Activated gamma-delta T cell (primary cell): Measurements from ENCODE around the gene TRPT1.
A peak's percentile ranks its signal among the peaks of the same experiment; 100 is the strongest.
"Not testable (repeated sequence)": the region's sequence is repeated elsewhere in the genome, so short reads cannot be mapped to it uniquely, and the experiment has no call there.

Experiments
- DNase-seq: peaks from one replicate; lab custom pipeline; 2025; lab: John Stamatoyannopoulos, UW

TRPT1 gene

DNA sequence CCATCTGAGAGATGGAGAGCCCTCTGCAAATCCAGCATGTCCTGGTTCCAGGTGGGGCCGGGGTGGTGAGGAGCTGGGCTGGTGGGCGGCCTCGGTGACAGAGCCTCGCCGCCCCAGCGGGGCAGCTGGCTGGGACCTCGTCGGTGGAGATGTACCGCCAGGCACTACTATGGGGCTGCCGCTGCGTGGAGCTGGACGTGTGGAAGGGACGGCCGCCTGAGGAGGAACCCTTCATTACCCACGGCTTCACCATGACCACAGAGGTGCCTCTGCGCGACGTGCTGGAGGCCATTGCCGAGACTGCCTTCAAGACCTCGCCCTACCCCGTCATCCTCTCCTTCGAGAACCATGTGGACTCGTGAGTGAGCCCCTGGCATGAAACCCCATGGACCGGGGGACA is 32.4 kb upstream of the TRPT1 start:
- no peak for DNase-seq

DNA sequence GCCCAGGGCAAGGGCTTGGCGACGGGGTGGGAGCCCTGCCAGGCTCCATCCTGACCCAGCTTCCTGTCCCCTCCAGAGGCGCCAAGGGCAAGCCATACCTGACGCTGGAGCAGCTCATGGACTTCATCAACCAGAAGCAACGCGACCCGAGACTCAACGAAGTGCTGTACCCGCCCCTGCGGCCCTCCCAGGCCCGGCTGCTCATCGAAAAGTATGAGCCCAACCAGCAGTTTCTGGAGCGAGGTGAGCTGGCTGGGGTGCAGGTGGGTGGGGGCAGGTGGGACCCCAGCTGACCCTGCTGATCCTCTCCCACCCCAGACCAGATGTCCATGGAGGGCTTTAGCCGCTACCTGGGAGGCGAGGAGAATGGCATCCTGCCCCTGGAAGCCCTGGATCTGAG is 30.3 kb upstream of the TRPT1 start:
- DNase-seq, result no peak

DNA sequence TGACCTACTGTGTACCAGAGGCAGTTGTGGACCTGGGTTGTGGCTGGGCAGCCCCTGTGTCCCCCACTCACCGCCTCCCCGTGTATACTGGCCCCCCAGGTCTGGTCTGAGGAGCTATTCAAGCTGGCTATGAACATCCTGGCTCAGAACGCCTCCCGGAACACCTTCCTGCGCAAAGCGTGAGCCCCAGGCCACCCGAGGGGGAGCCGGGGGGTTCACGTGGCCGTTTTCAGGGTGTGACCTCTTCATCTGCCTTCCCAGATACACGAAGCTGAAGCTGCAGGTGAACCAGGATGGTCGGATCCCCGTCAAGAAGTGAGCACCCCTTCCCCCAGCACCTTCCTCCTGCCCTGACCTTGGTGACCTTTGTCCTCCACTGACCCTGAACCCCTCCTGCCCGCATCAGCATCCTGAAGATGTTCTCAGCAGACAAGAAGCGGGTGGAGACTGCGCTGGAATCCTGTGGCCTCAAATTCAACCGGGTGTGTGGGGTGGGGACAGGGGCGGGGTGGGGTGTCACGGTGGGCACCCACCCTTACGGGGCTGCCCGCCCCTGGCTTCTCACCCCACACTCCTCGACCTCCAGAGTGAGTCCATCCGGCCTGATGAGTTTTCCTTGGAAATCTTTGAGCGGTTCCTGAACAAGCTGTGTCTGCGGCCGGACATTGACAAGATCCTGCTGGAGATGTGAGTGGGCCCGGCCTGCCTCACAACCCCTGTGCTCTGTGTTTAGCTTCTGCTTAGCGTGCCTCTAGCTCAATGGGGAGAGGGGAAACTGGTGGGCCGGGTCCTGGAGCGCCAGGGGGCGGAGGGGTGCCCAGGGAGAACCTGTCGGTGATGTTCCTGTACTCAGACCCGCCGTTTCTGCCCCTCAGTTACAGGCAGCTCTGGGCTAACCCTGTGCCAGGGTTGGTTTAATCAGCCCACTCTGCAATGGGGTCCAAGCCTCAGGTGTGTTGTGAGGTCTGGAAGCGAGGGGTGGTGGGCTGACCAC is 29.4 kb upstream of the TRPT1 start:
- DNase-seq, result no peak

DNA sequence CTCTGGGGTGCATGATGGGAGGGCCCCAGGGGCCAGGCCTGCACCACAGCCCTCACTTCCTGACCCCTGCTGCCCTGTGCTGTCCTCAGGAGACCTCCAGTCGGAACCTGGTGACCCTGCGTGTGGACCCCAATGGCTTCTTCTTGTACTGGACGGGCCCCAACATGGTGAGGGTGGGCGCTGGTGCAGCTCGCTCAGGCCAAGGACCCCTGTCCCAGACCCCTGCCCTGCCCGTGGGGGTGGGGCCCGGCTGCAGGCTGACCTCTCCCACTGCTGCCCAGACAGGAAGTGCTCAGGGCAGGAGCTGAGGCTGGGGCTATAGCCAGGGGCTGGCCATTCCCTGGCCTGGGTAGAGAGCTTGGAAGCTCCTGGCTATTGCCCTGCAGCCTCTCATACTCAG is 28.3 kb upstream of the TRPT1 start:
- no peak for DNase-seq

DNA sequence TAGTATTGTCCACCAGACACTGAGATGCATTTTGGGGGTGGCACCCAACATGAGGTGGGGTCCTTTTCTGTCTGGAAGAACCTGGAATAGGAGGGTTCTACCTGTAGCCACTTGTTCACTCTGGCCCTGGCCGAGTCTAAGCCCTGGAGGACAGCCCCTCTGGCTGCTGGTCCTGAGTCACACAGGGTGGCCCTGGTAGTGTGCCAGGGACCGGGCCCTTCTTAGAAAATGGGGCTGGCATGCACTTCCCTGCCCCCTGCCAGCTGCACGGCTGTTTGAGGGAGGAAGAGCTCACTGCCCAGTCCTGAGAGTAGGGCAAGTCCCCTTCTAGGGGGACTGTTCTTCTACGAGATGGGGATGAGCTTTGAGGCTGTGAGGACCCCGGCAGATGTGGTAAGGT is 27.5 kb upstream of the TRPT1 start:
- DNase-seq, result no peak

DNA sequence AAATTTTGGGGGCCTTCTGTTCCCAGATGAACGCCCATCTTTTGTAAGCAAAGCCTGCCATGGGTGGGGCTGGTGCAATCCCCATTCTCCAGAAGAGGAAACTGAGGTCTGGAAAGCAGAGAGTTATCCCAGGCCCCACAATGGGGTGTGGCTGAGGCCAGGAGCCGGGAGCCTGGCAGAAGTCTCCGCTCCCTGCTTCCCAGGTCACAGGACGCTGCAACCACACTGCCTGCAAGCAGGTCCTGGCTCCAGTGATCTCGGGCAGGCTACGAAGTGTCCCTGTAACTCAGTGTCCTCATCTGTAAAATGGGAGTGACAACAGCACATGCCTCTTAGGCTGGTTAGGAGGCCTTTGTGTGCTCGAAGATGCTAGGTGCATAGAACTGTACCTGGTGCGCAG is 27.1 kb upstream of the TRPT1 start:
- DNase-seq, result no peak

DNA sequence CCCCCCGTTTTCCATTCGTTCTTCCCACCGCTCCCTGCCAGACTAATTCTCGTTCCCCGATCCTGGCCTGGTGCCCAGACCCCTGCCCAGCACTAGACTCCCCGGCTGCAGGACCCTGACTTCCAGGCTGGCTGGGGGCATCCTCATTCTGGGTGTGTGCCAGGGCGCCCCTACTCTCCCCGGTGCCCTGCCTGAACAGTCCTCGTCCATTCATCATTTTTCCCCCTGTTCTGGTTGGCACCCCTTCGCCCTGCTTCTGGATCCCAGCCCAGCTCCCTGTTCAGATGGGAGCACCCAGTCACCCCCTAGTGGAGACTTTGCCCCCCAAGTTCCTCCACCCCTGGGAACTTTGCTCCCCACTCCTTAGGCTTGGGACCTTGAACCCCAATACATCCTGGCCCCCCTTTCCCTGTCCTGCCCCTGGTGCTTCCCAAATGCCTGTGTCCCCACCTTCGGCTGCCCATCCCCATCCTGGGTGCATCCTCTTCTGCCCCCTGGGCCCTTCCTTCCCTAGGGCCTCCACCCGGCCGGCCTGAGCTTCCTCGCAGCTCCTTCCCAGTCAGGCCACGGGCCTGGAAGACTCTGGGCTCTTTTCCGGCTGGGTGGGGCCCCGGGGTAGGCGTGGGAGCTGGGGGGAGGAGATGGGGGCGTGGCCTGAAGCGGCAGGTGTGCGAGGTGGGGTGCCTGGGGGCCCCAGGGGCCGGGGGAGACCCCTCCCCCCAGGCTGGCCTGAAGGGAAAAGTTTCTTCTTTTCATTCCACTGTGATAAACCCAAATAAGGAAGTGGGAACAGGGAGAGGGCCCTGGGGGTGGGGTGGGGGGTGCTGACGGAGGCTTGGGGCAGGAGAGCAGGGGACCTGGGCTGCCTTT is 26.3 kb upstream of the TRPT1 start:
- no peak for DNase-seq

DNA sequence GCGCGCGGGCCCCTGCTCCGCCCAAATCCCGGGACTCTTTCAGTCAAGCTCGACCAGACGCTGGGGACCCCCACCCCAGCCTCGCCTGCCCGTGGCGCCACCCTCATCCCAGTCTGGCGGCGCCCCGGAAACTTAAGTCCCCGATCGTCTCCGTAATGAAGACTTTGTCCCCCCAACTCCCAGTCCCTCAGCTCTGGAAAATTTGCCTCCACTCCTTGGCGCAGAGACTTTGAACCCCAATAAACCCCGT is 25.7 kb upstream of the TRPT1 start:
- DNase-seq, result no peak

DNA sequence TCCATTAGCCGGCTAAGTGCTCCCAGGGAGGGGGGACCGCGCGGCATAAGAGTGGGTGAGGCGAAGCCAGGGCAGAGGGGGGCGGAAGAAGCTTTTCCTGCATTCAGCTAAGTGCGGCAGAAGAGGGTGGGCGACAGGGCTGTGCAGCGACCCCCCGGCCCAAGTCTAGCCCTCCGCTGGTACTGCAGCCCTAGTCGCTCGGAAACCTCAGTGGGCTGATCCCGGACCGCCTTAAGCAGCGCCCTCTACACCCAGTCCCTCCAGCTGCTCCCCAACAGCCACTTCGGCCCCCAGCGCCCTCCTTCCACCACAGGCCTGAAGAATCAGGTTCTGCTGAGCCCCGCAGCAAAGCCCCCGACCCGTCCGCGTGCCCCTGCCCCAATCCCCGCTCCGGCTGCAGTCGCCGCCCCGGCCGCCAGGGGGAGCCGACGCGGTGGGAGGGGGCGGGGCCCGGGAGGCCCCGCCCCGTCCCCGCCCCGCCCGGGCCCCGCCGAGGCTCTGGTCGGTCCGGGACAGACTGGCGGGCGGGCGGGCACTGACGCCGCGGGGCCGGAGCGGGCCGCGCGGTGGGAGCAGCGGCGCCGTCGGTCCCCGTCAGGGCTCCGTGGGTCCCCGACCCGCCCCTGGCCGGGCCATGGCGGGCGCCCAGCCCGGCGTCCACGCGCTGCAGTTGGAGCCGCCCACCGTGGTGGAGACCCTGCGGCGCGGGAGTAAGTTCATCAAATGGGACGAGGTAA is 25.2 kb upstream of the TRPT1 start, which contains the start of gene PLCB3:
Gene PLCB3 (plus strand): TSS at position 515 of the 737 bp plus-strand sequence. CDS start 120 bp downstream, at position 635.
- peak; percentile 57 for DNase-seq

DNA sequence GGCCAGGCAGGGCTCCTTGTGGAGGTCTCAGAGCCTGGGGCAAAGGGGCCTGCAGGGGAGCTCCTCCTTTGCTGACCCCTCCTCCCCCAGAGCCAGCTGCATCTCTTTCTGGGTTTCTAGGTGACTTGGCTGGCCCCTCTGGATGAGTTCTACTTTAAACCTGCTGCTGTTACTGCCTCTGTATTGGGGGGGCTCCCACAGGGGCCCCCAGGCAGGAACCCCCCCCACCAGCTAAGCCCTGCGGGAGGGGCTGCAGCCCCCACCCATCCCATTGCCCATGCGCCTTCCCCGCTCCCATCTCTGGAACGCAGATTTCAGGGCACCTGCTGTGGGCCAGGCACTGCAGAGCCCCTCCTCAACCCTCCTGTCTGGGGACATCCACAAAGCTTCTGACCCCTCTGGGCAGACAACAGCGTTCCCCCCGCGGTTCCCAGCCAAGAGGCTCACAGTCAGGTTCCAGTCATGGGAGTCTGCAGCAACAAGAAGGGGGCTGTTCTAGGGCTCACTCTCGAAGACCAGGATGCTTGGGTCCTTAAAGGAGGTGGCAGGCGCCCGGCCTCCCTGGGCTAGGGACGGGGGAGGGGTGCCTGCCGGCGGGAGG is 24.5 kb upstream of the TRPT1 start:
- DNase-seq, result no peak

DNA sequence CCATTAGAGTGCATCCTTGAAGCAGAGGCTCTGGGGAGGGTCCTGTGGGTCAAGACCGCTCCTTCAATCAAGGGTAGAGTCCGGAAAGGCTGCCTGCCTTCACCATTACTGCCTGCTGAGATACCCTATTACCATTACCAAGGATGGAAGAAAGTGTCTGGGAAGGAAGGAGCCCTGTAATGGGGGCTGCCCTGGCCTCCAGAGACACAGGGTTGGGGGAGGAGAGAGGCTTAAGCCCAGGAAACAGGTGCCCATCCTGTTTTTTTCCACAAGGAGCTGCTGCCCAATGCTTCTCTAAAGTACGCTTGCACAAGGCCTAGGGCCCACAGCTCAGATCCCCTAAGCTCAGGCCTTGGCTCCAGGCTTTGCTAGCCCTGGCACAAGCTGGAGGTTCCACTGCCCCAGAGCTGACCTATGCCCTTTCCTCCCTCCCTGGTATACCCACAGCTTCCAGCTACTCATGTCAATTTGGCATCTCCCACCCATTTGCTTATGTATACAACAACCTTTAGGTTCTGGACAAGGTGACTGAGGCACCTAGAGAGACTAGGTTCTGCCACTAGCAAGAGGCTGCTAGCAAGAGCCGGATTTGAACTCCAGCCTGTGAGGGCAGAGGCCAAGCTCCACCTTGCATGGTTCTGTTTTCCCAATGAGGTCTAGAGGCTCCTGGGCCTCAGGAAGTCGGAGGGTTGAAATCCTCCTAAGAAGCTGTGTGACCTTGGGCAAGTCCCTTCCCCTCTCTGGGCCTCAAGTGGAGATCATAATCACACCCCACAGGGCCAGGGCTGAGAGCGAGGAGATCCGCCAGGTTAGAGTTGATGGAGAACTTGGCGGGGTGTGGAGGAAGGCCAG is 23.8 kb upstream of the TRPT1 start:
- DNase-seq, result no peak

DNA sequence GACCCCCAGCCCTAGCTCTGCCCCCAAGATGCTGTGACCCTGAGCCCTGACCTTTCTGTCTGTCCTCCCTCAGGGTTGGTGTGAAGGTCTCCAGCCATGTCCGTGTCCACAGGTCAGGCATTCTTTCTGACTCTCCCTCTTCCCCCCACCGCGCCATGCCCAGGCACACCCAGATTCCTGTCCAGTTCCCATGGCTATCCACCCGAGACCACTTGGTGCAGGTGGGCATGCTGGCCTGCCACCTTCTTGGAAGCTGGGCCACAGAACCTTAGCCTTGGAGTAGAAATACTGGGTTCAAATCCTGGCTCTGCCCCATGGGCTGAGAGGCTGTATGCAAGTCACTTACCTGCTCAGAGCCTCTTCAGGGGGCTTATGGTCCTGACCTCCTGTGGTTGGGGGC is 23.1 kb upstream of the TRPT1 start:
- DNase-seq, result no peak

DNA sequence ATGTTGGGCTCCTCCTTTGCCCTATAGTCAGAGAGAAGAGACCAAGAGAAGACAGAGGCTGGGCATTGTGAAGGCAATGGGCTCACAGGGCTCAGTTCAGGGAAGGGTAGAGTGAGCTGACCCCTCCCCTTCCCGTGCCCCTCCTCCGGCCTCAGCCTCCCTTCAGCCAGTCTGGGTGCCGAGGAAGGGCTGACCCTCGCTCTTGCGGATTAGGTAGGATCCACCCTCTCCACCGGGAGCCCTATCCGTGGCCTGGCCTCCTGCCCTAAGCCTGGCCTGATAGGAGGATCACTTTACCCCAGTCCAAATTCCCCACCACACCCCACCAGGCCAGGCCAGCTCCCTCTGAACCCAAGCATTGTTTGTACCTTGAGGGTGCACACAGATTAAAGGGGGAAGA is 22.6 kb upstream of the TRPT1 start:
- DNase-seq, result no peak

DNA sequence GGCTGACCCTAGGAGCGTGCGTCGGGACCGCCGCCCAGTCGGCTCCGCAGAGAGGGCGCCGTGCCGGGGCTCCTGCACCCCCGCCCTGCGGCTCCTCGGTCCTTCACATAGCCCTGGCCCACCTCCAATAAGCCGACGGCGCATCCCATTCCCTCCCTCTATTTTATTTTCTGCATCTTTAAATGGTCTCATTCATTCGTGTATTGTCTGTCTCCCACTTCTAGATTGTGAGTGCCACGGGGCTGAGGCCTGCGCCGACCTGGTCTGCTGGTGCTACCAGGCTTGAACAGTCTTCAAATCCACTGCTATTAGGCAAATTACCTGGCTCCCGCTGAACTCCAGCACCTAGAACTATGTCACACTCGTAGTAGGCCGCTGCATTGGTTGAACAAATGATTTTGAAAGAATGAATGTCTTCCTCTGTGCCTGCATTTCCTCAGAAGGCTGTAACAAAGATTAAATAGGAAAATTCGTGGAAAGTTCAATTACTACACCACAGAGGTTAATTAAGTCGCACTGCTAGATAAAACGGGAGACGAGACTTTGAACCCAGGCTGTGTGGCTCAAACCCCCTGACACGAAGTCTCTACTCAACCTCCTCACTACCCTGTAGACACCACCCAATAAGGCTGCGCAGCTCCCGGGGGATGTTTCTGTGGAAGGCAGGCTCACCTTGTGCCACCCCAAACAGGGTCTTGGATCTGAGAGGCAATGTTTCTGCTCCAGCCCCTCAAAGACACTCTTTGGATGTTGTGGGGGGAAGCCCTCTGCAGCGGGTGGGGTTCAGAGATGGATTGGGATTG is 21.9 kb upstream of the TRPT1 start:
- no peak for DNase-seq

DNA sequence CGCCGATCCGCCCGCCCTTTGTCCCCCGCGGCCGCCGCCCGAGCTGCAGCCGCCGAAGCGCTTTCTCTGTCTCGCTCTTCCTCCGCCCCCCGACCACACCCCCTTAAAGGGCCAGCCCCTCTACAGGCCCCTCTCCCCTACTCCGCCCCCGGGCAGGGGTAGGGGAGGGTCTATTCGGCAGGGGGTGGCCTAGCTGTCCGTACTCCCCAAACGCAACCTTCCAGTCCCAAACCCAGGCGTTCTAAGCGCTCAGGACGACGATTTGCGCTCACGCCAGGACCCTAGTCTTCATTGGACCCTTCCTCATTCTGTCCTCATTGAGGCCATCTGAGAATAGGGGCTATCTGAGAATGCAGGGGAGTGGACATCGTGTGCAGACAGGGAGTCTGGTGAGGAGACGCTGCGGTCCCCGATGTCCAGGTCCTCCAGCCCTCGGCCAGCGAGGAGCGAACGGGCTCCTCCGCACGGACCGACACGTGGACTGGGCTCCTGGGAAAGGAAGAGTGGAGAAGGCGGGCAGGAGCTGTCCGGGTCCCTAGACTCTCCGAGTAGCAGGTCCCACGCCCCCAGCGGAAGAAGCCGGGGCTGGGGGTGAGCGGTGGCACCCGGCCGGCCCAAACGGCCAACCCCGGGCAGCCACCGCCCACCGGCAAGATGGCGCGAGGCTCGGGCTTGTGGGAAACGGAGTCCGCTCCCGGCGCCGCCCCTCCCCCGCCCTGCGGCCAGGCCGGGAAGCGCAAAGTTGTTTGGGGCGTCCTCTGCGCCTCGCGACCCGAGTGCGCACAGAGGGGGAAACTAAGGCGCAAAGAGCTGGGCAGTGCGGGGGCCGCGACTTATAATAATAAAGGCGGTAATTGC is 21.1 kb upstream of the TRPT1 start, which contains the start of gene PPP1R14B:
Gene PPP1R14B (minus strand): TSS at position 73 of the 858 bp plus-strand sequence. CDS start 270 bp downstream, outside the sequence.
- DNase-seq, result peak; percentile 57

DNA sequence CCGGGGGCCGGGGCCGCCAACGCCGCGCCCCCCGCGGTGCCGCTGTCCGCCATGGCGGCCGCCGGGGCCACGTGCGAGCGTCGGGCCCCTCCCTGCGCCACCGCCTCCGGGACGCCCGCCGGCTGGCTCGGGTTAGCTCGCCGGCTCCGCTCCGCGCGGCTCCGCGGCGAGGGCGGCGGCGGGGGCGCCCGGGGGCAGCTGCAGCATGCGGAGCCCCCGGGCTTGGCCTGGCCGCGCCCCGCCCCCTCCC is 20.6 kb upstream of the TRPT1 start:
- not testable (repeated sequence) for DNase-seq

DNA sequence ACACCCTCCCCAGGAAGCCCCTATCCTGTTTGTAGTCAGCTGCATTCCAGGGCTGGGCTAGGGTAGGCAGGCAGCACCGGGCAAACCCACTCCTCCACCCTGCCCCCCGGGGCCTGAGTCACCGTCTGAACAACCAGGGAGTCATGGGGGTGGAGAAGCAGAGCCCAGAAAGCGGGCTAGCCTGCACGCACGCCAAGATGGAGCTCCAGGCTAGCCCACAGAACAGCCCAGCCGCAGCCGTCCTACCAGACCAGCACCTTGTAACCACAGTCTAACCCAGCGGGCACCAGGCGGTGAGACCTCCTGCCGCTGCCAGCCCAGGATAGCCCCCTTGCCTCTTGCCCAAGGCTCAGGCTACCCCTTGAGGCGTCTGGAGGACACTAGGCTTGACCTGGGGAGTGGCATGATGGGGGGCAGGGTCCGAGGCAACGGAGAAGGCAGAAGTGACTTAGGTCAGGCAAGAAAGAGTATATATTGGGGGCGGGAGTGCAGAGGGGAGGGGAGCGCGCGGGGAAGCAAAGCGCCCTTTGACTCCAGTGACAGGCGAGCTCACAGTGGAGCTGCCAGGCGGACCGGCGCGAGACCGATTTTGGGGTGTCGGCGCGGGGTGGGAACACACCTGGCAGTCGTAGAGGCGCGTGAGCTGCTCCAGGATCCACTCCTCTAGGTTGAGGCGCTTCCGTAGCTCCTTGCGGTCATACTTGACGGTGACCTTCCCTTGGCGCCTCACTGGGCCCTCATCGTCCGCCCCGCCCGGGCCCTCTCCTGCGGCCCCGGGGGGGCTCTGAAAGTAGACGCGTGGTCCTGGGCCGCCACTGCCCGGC is 20.0 kb upstream of the TRPT1 start:
- peak; percentile 48 for DNase-seq

DNA sequence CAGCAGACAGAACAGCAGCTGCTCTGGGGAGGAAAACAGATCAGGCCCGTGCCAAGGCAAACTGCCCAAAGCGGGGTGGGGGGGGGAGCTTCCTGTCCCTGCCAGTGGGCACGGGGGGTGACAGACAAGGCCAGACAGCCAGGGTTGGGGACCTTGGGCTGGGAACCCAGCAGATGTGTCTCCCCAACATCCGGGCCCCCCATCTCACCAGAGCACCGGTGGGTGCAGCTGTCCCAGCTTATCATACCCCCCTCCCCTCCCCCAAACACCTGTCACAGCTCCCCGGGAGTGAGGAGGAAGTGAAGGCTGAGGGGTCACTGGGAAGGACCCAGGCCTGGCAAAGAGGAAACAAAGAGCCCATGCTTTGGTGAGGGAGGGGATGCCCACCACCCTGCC is 19.4 kb upstream of the TRPT1 start:
- peak; percentile 51 for DNase-seq
